ENCODE results near the gene AAK1.
"Not testable (repeated sequence)": the region's sequence is repeated elsewhere in the genome, so short reads cannot be mapped to it uniquely, and the experiment has no call there.

Gene AAK1

DNA sequence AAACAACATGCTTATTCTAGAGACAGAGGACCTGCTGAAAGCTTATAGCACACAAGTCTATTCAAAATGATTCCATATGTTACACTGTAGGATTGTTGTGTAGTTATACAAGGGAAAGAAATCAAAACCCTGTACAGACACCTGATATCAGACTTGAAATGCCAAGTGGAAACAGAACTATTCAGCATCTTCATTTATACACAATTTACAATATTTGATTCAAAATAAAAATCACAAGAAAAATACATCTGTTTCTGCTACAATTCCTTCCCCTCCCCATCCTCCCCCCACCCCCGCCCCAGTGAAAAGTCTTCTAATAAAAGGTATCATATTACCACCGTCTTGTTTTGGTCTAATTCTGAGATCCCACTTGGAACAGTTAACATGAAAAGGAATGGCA, 168.9 kb downstream of the AAK1 start:
- DNase-seq = no peak

DNA sequence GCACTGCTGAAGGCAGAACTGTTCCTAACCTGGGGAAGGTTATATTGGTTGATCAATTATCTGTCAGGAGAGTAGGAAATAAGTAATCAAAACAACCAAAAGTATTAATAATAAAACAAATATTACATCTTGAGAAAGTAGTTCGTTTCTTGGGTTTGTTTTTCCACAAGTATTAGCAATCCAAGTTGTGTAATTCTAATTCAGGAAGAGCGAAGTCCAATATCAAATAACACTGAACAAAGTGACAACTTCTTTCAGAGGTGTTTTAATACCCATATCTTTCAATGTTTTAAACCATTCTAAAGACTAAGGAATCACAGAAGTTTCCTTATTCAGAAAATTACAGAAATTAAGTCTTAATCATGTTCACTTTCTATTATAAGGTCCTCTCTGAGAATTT, 171.7 kb downstream of the AAK1 start:
- no peak for DNase-seq

DNA sequence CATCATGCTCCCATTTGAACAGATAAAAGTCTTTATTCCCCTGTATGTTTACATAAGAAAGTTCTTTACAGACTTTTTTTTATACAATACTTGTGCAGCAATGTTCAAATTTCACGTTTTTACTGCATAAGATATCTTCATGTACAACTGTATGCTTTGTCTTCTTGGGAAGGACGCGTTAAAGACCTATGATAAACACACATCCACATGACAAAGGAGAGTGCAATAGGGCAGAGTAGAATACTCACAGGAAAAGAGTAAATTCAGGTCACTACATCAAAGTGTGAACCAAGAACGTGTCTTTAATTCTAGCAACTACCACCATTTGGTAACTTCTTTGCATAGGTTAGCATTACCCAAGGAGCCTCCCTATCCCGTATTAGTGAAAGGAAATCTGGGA, 172.6 kb downstream of the AAK1 start:
- no peak for DNase-seq

DNA sequence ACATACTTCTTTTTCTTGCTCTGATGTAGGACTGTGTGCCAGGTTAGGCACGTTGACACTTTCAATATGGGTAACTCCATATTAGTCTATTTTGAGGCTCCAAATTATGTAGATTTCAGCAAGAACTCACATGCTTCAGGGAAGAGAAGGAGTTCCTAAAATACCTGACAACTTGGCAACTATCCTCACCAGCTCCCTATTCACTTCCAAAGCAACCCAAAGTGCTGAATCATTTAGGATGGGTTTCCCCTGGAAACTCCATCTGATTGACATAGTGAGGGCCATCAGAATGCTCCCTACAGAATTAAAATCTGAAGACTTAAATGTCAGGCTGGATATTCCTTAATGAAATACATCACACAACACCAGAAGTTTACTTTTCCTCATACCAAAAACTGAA, 173.8 kb downstream of the AAK1 start:
- DNase-seq = no peak

DNA sequence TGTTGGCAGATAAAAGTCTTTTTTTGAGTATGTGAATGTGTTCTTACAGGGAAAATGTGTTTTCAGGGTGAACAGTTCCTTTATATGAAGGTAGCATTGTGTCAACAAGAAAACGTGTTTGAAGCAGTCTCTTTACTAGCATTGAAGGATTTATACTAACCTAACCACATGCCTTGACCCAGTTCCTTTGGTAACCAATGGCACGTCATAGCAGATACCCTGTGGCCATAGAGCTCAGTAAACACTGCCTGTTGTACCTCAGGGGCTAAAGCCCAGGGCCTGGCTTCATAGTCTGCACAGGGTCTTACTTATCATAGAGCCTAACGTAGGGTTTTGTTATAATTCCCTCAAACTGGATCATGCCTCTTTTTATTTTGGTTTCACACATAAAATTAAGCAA, 174.2 kb downstream of the AAK1 start:
- no peak for DNase-seq

DNA sequence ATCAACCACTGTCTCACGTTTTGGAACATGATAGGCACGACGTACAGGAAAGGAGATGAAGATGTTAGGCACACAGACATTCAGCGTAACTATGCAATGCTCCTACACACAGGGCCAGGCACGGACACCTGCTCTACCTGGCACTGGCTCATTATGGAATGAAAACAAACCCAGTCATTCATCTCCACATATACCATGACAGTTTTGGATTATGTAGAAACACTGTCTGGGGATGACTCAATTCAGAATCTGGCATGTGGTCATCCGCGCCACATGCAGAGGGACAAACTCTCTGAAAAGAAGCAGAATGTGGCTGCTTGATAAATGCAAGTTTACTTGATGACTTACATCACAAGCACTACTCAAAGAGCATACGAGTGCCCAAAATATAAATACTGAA, 176.8 kb downstream of the AAK1 start:
- DNase-seq = no peak

DNA sequence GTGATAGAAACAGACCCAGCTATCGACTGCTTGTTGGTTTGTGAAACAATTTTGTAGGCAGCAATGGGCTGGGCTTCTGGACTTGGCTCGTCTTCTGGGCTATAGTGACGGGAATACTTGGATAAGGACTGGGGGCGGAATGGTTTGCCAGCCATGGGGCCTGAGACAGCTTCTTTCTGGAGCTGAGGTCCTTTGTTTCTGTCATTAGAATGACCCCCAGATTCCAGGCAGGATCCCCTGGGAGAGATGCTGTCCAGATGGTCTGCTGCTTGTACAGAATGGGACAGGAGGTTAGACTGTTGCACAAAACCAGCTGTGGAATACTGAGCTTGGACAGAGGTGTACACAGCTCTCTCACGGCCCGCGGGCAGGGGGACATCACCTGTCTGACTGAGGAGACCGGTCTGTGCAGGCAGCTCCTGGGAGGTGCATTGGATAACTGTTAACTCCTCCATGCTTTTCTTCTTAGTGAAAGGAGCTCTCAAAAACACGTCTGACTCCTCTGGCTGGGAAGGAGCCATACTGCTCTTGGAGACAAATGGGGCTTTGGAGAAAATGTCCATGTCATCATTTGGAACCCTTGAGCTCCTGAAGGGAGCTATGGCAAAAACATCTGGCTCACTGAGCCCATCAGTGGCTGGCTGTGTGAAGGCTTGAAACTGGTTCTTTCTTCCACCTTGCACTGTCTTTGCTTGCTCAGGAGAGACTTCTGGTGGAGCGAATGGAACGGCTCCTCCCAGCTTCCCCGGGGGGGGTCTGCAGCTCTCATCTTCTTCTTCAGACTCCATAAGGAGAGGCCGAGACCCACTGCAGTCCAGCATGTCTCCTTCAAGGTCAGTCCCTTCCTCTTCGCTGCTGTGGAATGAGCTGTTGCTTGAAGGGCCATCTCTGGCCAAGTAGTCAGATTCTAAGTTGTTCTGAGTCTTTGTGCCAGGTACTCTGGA, 177.8 kb downstream of the AAK1 start:
- no peak for DNase-seq

DNA sequence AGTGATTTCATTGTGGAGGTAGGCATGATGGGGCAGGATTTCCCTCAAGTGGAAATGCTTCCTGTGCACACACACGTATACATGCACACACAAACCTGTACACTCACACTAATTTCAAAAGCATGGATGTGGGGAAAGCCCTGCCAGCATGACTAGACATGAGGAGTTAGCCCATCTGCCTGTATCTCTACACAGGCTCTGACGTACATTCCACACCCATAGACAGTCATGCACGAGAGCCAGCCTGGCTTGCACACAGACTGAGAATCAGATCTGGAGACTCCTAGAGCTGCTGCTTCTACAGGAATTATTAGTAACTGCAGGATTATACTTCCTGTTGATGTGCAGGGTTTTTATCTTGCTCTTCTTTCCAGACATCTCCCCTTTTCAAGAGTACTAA, 179.0 kb downstream of the AAK1 start:
- no peak for DNase-seq

DNA sequence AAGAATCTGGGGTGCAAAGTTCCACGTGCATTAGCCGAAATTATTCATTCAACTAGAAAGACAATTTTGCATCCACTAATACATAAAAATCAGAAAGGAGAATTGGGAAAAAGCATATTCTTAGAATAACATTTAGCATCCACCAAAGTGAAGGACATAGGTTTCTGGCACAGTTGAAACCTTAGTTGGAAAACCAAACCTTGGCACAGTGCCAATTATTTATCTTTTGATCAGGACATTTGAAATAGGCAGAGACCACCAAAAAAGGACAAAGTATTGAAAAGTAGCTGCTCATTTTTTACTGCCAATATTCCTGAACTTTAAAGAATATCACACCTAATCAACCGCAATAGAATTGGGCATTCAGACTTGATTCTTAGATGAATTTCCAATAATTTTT, 180.8 kb downstream of the AAK1 start:
- DNase-seq = no peak

DNA sequence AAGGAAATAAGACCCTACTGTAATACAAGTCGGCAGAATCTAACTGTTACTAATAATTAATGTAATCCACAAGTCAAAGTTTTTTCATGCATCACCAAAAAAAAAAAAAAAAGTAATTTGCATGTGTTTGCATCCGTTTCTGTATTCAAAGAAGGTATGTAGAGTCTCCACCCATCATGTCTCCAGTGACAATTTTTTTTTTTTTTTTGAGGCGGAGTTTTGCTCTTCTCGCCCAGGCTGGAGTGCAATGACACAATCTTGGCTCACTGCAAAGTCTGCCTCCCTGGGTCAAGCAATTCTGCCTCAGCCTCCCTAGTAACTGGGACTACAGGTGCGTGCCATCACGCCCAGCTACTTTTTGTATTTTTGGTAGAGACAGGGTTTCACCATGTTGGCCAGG, 182.1 kb downstream of the AAK1 start:
- no peak for DNase-seq

DNA sequence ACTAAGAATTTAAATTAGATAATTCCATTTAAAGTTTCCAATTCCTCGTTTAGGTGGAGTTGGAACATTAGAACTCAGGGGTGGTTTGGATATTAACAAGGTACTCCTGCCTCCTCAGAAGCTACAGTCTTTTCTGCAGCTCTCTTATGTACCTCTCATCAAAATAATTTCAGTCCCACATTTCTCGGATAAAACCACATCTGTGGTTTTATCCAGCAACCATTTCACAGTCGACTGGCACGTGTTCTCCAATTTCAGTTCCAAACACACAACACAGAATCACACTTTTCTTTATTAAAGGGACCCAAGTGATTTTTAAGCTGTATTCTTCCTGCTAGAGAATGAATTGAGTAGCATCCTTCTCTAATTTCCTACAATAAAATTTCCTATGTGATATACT, 183.6 kb downstream of the AAK1 start:
- no peak for DNase-seq

DNA sequence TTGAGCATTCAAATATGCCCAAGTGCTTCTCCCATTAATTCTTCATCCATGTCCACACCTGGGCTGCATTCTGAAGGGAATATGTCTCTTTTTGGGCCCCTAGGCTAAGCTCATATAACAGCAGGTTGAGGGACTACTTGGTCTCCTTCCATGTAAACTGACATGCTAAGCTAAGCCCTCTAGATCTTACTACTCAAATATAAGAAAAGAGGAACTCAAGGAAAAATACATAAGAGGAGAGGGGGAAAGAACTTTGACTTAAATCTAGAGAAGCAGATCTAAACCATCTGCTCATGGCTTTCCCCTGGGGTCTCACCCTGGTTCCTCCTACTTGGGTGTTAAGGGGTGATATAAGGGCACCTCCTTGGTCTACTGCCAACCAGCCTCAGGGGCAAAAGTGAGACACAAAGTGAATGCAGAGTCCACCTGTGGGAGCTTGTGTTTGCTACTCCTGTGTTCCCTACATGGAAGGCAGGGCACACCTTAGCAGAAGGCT, 186.5 kb downstream of the AAK1 start:
- DNase-seq = no peak

DNA sequence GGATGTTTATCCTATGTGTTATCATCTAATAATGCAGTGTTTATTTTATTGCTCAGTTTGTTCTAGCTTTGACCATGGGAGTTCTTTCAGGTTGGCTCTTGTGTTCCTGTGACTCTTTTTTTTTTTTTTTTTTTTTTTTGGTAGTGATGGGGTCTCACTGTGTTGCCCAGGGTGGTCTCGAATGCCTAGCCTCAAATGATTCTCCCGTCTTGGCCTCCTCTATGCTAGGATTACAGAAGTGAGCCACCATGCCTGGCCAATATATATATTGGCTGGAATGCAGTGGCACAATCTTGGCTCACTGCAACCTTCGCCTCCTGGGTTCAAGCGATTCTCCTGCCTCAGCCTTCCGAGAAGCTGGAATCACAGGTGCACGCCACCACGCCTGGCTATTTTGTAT, 187.4 kb downstream of the AAK1 start:
- DNase-seq = no peak

DNA sequence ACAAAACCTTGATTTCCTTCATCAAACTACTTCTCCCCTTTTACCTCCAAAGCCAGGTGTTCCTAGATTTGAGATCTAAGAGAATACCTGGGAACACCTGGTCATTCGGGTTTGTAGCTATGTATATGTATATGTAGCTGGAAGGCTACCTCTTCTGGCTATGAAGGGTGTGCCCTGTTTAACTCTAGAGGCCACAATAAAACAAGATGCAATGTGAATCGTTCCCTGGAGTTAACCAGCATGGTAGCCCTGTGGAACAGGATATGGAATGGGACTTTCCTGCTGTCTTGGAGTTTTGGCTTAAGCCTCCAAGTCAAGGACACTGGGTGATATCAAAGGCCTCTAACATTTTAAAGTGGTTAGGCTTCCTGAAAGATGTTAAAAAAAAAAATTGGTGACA, 188.6 kb downstream of the AAK1 start:
- no peak for DNase-seq

DNA sequence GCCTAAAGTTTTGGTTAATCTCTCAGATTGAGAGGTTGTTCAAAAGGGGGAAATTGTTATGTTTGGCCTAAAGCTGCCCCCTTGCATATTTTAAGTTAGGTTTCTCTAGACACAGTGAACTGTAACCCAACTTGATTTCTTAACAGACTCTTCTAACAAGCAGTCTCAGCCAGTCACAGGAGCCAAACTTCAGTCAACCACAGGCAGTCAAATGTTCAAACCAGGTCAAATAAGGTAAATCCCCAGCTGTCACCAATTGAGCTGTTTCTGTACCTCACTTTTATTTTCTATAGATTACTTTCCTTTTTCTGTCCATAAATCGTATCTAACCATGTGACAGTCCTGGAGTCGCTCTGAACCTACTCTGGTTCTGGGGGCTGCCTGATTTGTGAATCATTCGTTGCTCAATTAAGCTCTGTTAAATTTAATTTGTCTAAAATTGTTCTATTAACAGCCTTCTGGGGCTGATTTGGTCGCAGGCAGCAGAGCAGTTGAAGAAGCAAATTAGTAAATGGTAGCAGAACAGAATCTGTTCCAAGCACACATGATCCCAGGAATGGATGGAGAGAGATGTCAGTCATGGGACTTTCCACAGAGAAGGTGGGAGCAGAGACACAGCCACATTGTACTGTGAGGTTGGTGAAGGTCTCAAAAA, 189.9 kb downstream of the AAK1 start:
- no peak for DNase-seq

DNA sequence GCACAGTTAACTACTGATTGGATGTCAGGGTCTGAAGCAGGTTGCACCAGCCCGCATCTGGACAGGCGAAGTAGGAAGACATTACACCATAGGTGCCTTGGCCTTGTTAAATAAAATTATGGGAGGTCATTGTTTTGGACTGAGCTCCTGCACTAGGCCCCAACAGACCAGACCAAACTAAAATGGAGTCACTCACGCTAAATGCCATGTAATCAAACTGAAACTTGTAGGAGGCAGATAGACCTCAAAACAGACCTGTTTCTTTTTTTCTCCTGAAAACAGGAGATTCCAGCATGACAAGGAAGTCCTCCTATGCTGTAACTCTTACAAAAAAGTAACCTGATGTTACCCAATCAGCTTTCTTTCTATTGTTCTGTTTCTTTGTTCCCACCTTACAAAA, 190.9 kb downstream of the AAK1 start:
- no peak for DNase-seq

DNA sequence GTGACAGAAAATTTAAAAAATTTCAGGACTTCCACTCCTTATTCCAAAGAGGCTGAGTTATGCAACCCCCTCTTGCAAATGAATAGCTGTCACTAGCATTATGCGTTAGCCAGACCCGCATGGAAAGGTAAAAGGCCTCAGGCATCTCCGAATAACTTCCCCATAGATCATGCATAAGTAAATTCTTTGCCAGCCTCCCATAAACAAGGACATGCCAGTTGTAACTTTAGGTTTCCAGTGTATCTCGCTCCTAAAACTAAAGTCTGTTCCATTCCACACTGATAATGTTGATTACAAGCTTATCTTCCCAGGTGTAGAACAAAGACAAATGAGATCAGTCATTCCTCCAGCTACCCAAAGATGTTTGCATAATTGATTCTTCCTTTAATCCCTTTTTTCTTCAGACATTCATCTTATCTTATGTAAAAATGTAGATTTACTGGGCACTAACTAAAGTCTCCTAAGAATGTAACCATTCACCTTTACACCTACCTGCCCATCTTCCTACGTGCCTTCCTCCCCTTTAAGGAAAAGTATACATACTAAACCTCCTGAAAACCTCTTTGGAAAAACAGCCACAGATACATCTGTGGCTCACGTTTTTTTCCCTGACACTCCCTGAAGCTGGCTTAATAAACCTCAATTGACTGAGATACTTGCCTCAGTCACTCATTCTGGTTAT, 192.7 kb downstream of the AAK1 start:
- no peak for DNase-seq

DNA sequence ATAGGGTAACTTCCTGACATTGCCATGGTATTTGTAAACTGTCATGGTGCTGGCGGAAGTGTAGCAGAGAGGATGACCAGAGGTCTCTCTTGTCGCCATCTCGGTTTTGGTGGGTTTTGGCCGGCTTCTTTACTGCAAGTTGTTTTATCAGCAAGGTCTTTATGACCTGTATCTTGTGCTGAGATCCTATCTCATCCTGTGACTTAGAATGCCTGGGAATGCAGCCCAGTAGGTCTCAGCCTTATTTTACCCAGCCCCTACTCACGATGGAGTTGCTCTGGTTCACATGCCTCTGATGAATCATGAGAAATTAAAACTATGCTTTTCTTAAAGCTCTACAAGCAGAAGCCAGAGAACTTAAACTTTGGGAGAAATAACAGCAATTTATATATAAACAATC, 193.6 kb downstream of the AAK1 start:
- DNase-seq = no peak

DNA sequence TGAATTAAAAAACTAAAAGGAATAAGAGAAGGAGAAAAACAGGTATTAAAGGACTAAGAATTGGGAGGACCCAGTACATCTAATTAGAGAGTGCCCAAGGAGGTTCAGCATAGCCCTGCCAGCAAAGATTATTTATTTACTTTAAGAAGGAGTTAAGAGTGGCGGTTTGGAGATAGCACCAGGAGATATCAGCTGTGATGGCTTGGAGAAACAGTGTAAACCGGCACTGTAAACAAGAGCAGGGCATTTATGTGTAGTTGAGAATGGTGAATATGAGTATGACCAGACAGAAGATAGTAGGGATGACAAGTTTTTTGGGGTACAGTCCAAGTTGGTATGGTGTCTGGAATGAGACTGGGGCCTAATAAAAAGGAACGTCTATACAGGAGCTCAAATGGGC, 199.9 kb downstream of the AAK1 start:
- DNase-seq = not testable (repeated sequence)

DNA sequence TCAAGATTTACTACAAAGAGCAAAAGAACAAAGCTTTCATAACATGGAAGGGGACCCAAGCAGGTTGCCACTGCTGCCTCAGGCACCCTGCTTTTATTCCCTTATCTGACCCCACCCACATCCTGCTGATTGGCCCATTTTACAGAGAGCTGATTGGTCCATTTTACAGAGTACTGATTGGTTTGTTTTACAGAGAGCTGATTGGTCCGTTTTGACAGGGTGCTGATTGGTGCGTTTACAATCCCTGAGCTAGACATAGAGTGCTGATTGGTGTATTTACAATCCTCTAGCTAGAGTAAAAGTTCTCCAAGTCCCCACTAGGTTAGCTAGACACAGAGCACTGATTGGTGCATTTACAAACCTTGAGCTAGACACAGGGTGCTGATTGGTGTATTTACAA, 204.0 kb downstream of the AAK1 start:
- not testable (repeated sequence) for DNase-seq

DNA sequence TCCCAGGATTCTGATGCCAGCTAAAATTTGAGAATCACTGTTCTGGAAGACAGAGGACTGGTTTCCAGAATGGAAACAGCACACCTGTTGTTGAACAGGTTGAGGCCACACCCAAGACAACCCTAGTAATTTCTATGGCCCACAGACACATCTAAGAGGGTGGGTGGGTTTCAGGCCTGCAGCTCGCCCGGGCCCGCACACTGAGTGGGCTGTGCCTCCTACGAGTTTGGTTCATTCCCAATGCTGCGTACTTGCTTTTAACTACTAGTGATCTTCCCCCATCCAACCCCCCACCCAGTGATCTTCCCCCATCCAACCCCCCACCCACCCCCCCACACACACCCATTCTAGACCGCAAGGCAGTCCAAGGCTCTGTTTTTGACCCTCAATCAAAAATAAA, 205.0 kb downstream of the AAK1 start:
- no peak for DNase-seq

DNA sequence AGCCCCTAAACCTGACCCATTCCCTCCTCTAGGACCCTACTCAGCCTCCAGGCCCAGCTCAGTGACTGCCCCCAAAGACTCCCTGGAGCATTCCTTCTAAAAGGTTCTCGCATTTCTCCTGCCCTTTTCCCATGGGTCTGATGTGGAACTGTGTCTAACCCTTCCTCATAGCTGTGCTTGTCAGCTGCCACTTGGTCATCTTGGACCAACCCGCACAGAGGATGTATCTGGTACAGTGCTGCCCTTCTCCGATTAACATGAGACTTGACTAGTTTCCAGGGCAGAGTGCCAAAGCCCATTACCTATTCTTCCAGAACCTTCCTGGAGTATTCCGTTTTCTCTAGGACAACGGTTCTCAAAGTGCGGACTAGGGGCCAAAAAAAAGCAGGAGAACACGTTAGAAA, 205.8 kb downstream of the AAK1 start:
- DNase-seq = no peak

DNA sequence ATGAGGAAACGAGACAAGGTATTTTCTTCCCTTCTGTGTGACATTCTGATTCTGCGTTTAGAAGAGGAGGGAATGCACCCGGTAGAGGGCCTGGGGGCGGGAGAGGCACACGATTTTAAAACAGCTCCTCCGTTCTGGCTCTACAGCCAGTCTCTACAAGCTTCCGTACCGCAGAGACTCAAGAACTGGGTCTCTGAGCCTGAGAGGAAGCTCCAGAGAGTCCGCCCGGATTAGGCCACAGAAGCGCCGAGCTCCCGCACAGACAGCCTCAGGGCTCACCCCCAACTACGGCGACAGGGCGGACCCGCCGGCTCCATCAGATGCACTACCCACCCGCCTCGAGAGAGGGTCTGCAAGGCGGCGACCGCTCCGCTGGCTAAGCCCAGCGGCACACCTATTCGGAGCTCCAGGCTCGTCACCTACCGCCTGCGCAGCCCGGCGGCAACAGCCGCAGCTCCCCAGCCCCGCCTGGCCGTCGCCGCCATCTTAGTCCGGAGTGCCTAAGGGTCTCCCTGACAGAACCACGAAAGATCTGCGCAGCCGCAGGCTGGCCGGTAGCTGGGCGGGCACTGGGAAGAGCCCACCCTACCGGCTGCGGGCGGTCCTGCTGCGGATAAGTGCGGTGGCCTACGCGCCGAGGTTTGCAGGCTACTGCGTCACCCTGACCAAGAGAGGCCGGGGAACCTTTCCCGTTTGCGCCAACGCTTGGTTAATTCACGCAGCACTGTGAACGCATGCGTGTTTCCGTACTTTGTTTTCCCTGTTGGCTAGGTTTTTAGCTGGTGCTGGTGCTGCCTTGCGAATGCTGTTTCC, 206.4 kb downstream of the AAK1 start, which contains the start of gene NFU1:
Gene NFU1 (minus strand): TSS at position 498 of the 813 bp plus-strand sequence. CDS start 13 bp downstream, at position 485.
- peak; percentile 75 for DNase-seq

Measured in NCI-H524 treated with DMSO at 0.1 percent for 48 hours (cell line).